HCT116 (cell line): ENCODE measurements around the gene COL20A1.

Source experiments
- EZH2 ChIP-seq: fragments of 200-600 bp; sonication (generic); IDR thresholded peaks from 2 replicates; pipeline ENCODE4 v1.6.1; 2017; ENCODE audit warnings: antibody characterized with exemption, mixed run types
- EZH2phosphoT487 ChIP-seq: fragments of 200-600 bp; IDR thresholded peaks from 2 replicates; pipeline ENCODE4 v1.6.1; 2018; ENCODE audit warnings: antibody characterized with exemption, borderline replicate concordance
- POLR2AphosphoS5 ChIP-seq: IDR thresholded peaks from 2 replicates; pipeline ENCODE4 v1.6.1; 2011; ENCODE audit warnings: mild to moderate bottlenecking, low read depth, low read length, moderate library complexity
- SRF ChIP-seq: IDR thresholded peaks from 2 replicates; pipeline ENCODE4 v1.6.1; 2012; ENCODE audit warnings: low read depth
- TF ChIP-seq, protein P1 (sequence below): IDR thresholded peaks from 2 replicates; pipeline ENCODE4 v1.6.1; 2012; ENCODE audit warnings: low read depth
- TF ChIP-seq, protein P2 (sequence below), 3 experiments: fragments of 200-600 bp in 1 of 3; sonication (generic) in 1 of 3; IDR thresholded peaks in 2 of 3; conservative IDR thresholded peaks in 1 of 3; 2 replicates each; pipeline ENCODE4 v1.5.1; 2012 to 2017; ENCODE audit warnings: low read depth in 2 of 3, low read length in 2 of 3, antibody characterized with exemption in 1 of 3, borderline replicate concordance in 1 of 3, control low read depth in 1 of 3, mild to moderate bottlenecking in 1 of 3, mixed read lengths in 1 of 3, mixed run types in 1 of 3, moderate library complexity in 1 of 3; ENCODE audit not compliant: insufficient read depth in 1 of 3

DNA sequence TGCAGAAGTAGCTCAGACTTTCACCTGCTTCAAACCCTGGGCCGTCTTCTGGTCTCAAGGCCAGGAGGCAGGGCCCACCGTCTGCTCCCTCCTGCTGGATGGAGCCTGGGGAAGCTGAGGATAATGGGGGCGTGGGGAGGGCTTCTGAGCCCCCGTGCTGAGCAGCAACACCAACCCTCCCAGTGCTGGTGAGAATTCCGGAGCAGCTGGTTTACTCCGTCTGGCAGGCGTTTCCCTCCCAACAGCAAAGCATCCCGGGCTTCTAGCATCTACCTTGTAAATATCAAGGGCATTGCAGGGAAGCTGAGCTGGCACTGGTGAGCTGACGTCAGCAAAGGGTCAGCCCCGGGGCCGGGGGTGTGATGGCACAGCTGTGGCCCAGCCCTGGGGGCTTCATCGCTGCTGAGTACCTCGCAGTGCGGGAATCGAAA, 85.0 kb downstream of the COL20A1 start:
- no peak for TF ChIP-seq EZH2
- TF ChIP-seq, protein P1, sequence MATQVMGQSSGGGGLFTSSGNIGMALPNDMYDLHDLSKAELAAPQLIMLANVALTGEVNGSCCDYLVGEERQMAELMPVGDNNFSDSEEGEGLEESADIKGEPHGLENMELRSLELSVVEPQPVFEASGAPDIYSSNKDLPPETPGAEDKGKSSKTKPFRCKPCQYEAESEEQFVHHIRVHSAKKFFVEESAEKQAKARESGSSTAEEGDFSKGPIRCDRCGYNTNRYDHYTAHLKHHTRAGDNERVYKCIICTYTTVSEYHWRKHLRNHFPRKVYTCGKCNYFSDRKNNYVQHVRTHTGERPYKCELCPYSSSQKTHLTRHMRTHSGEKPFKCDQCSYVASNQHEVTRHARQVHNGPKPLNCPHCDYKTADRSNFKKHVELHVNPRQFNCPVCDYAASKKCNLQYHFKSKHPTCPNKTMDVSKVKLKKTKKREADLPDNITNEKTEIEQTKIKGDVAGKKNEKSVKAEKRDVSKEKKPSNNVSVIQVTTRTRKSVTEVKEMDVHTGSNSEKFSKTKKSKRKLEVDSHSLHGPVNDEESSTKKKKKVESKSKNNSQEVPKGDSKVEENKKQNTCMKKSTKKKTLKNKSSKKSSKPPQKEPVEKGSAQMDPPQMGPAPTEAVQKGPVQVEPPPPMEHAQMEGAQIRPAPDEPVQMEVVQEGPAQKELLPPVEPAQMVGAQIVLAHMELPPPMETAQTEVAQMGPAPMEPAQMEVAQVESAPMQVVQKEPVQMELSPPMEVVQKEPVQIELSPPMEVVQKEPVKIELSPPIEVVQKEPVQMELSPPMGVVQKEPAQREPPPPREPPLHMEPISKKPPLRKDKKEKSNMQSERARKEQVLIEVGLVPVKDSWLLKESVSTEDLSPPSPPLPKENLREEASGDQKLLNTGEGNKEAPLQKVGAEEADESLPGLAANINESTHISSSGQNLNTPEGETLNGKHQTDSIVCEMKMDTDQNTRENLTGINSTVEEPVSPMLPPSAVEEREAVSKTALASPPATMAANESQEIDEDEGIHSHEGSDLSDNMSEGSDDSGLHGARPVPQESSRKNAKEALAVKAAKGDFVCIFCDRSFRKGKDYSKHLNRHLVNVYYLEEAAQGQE: no peak
- no peak for TF ChIP-seq SRF
- TF ChIP-seq, protein P2, sequence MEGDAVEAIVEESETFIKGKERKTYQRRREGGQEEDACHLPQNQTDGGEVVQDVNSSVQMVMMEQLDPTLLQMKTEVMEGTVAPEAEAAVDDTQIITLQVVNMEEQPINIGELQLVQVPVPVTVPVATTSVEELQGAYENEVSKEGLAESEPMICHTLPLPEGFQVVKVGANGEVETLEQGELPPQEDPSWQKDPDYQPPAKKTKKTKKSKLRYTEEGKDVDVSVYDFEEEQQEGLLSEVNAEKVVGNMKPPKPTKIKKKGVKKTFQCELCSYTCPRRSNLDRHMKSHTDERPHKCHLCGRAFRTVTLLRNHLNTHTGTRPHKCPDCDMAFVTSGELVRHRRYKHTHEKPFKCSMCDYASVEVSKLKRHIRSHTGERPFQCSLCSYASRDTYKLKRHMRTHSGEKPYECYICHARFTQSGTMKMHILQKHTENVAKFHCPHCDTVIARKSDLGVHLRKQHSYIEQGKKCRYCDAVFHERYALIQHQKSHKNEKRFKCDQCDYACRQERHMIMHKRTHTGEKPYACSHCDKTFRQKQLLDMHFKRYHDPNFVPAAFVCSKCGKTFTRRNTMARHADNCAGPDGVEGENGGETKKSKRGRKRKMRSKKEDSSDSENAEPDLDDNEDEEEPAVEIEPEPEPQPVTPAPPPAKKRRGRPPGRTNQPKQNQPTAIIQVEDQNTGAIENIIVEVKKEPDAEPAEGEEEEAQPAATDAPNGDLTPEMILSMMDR (IDR thresholded peaks at IDR 0.05 in 2 of 3, conservative IDR thresholded peaks at IDR 0.05 in 1 of 3; ENCODE audit: borderline replicate concordance in 1 of 3, insufficient read depth in 1 of 3, low read depth in 2 of 3, low read length in 2 of 3): no peak
- no peak for TF ChIP-seq EZH2phosphoT487
- TF ChIP-seq POLR2AphosphoS5: no peak
